ENCODE results near the gene DOCK2. TPM values are rescaled to one million over a fixed set of nuclear protein-coding genes. Genes with fewer than 3 reads are reported as not detected.

The DOCK2 gene
- total RNA-seq, 2 experiments from 2014 or later: 161 to 205 TPM

DNA sequence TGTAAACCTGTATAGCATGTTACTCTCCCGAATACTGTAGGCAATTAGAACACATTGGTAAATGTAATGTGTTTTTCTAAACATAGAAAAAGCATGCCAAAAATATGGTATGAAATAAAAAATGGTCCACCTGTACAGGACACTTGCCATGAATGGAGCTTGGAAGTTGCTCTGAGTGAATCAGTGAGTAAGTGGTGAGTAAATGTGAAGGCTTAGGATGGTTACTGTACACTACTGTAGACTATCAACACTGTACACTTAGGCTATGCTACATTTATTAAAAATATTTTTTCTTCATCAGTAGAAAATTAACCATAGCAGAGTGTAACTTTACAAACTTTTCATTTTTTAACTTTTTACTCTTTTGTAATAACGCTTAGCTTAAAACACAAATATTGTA lies 301.4 kb downstream of the DOCK2 start:
- H3K79me2 ChIP-seq (ENCODE audit: insufficient read depth, low read depth, low read length): no peaks in the 10 kb centered on the region
- no peaks in the 10 kb centered on the region for H3K9me3 ChIP-seq (ENCODE audit: low read length)
- no peaks in the 10 kb centered on the region for H3K36me3 ChIP-seq (ENCODE audit: insufficient read depth, low read length)
- DNase-seq (ENCODE audit: low spot score): no peak
- intact Hi-C loops (cut with micrococcal nuclease; ENCODE audit: unreplicated experiment): no loop called here
- POLR2A ChIA-PET: interaction anchor here (0.6 to 2.3 kb wide), 4 partner anchors 16 to 178 kb away, joined by 3 to 7 read pairs (median 4); no protein-coding TSS in a partner anchor
- peaks cover 11% of the 10 kb centered on the region for H3K4me1 ChIP-seq (ENCODE audit: insufficient read depth, low read length, poor library complexity, severe bottlenecking)
- H3K27ac ChIP-seq (ENCODE audit: low read depth, low read length, poor library complexity, severe bottlenecking): no peak overlapping the region
- H3K4me3 ChIP-seq (ENCODE audit: low read depth, low read length, poor library complexity, severe bottlenecking): no peak overlapping the region
- no peak for TF ChIP-seq EZH2phosphoT487 (IDR thresholded peaks at IDR 0.05; ENCODE audit: borderline replicate concordance, low read depth, low read length)
- TF ChIP-seq, protein P1, sequence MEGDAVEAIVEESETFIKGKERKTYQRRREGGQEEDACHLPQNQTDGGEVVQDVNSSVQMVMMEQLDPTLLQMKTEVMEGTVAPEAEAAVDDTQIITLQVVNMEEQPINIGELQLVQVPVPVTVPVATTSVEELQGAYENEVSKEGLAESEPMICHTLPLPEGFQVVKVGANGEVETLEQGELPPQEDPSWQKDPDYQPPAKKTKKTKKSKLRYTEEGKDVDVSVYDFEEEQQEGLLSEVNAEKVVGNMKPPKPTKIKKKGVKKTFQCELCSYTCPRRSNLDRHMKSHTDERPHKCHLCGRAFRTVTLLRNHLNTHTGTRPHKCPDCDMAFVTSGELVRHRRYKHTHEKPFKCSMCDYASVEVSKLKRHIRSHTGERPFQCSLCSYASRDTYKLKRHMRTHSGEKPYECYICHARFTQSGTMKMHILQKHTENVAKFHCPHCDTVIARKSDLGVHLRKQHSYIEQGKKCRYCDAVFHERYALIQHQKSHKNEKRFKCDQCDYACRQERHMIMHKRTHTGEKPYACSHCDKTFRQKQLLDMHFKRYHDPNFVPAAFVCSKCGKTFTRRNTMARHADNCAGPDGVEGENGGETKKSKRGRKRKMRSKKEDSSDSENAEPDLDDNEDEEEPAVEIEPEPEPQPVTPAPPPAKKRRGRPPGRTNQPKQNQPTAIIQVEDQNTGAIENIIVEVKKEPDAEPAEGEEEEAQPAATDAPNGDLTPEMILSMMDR (conservative IDR thresholded peaks at IDR 0.05; ENCODE audit: low read length): no peak
- H4K20me1 ChIP-seq (ENCODE audit: insufficient read depth, low read length): no peaks in the 10 kb centered on the region
- CTCF ChIA-PET (ENCODE audit: unreplicated experiment): no interaction called here
- H3K4me2 ChIP-seq (ENCODE audit: low read length): no peak overlapping the region
- BruUV-seq (replicated peaks): no TSS peak
- no peak overlapping the region for H2AFZ ChIP-seq (ENCODE audit: low read length)
- H3K9me2 ChIP-seq (ENCODE audit: insufficient read depth, low read length): no peaks in the 10 kb centered on the region

DNA sequence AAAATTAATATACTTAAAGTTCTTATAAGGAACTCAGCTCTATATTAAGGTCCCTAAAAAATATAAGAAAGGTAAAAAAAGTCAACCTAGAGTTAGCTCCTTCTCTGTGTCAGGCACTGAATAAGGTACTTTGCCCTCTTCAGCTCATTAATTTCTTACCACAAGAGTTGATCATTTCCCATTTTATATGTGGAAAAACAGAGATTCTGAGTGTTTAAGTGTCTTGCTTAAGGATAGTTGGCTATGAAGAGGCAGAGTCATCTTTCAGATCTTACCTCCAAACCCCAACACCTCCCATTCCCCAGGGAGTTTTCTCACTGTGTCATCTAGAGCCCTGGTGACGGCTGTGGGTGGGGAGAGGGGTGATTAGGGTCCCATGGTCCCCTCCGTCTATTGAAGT lies 302.7 kb downstream of the DOCK2 start:
- TF ChIP-seq, protein P1 (conservative IDR thresholded peaks at IDR 0.05; ENCODE audit: low read length): no peak
- no peak overlapping the region for H3K4me3 ChIP-seq (ENCODE audit: low read depth, low read length, poor library complexity, severe bottlenecking)
- H3K9me3 ChIP-seq (ENCODE audit: low read length): no peaks in the 10 kb centered on the region
- no peaks in the 10 kb centered on the region for H3K9me2 ChIP-seq (ENCODE audit: insufficient read depth, low read length)
- no peak overlapping the region for H2AFZ ChIP-seq (ENCODE audit: low read length)
- ChIA-PET POLR2A (interaction anchor here (2.3 kb wide), 1 partner anchor 19 kb away, joined by 7 read pairs; no protein-coding TSS in a partner anchor), CTCF (ENCODE audit: unreplicated experiment) (no interaction called here)
- BruUV-seq (replicated peaks): no TSS peak
- no peaks in the 10 kb centered on the region for H3K36me3 ChIP-seq (ENCODE audit: insufficient read depth, low read length)
- no peak for DNase-seq (ENCODE audit: low spot score)
- H3K27ac ChIP-seq (ENCODE audit: low read depth, low read length, poor library complexity, severe bottlenecking): no peak overlapping the region
- intact Hi-C loops (cut with micrococcal nuclease; ENCODE audit: unreplicated experiment): no loop called here
- H3K79me2 ChIP-seq (ENCODE audit: insufficient read depth, low read depth, low read length): no peaks in the 10 kb centered on the region
- no peaks in the 10 kb centered on the region for H4K20me1 ChIP-seq (ENCODE audit: insufficient read depth, low read length)
- peaks cover 11% of the 10 kb centered on the region for H3K4me1 ChIP-seq (ENCODE audit: insufficient read depth, low read length, poor library complexity, severe bottlenecking)
- no peak overlapping the region for H3K4me2 ChIP-seq (ENCODE audit: low read length)

DNA sequence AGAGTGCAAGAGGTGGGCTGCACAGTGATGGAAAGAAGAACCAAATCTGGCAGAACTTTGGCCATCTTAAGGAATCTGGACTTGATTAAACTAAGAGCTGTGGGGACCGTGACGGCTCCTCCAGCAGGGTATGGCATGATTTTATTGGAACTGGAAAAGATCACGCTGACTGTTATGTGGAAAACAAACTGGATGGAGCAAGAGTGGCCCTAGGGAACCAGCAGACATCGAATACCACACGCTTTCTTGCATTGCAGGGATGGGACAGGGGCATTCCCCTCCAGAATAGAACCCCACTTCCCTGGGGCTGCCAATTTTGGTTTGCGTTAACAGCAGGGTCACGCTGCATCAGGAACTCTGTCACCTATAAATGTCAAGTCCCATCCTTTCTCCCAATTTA lies 304.5 kb downstream of the DOCK2 start:
- Histone ChIP-seq H3K79me2 (ENCODE audit: insufficient read depth, low read depth, low read length) (no peaks in the 10 kb centered on the region), H4K20me1 (ENCODE audit: insufficient read depth, low read length) (no peaks in the 10 kb centered on the region), H3K36me3 (ENCODE audit: insufficient read depth, low read length) (no peaks in the 10 kb centered on the region), H3K27ac (ENCODE audit: low read depth, low read length, poor library complexity, severe bottlenecking) (no peak overlapping the region), H3K4me2 (ENCODE audit: low read length) (no peak overlapping the region), H3K9me3 (ENCODE audit: low read length) (no peaks in the 10 kb centered on the region), H2AFZ (ENCODE audit: low read length) (no peak overlapping the region), H3K4me1 (ENCODE audit: insufficient read depth, low read length, poor library complexity, severe bottlenecking) (no peaks in the 10 kb centered on the region), H3K4me3 (ENCODE audit: low read depth, low read length, poor library complexity, severe bottlenecking) (no peak overlapping the region), H3K9me2 (ENCODE audit: insufficient read depth, low read length) (no peaks in the 10 kb centered on the region)
- no peak for DNase-seq (ENCODE audit: low spot score)
- intact Hi-C loops (cut with micrococcal nuclease; ENCODE audit: unreplicated experiment): no loop called here
- TF ChIP-seq, protein P1 (conservative IDR thresholded peaks at IDR 0.05; ENCODE audit: low read length): no peak
- no peak for TF ChIP-seq EZH2phosphoT487 (IDR thresholded peaks at IDR 0.05; ENCODE audit: borderline replicate concordance, low read depth, low read length)
- ChIA-PET POLR2A (no interaction called here), CTCF (ENCODE audit: unreplicated experiment) (no interaction called here)
- no TSS peak for BruUV-seq (replicated peaks)

Data from OCI-LY7 (cell line).